KBM-7 (cell line): ENCODE measurements around the gene ICA1.

ENCODE experiments used
- DNase-seq: peaks from one replicate; pipeline ENCODE4 v3.0.0-alpha.2; 2015
- in situ Hi-C: fragments of 300-500 bp; cut with MboI; formaldehyde crosslinking; loops from 2 replicates; pipeline ENCODE4 v1.14.3; 2020; ENCODE audit warnings: low sequenced_read_pairs, low pct_unique_long_range_greater_than_20kb, mixed read lengths

Gene ICA1

GRCh38 chr7:8178353-8178752, 83.6 kb downstream of the ICA1 start:
- DNase-seq = no peak
- in situ Hi-C loops = no loop called here

- peak; percentile 59 for DNase-seq
- in situ Hi-C loops = no loop called here
These were observed 84.6 kb downstream of the ICA1 start for GRCh38 chr7:8177109-8177933.

GRCh38 chr7:8176370-8177081, 85.4 kb downstream of the ICA1 start:
- in situ Hi-C loops = no loop called here
- peak; percentile 88 for DNase-seq

GRCh38 chr7:8175929-8176369, 86.0 kb downstream of the ICA1 start:
- in situ Hi-C loops = no loop called here
- DNase-seq = no peak

- in situ Hi-C loops = no loop called here
- DNase-seq = no peak
These were observed 89.3 kb downstream of the ICA1 start for GRCh38 chr7:8172372-8173354.

- in situ Hi-C loops = no loop called here
These were observed 92.8 kb downstream of the ICA1 start for GRCh38 chr7:8169171-8169570.

GRCh38 chr7:8168336-8168735, 93.6 kb downstream of the ICA1 start:
- in situ Hi-C loops = no loop called here
- no peak for DNase-seq

More at GRCh38 chr7:8169171-8169570, 92.8 kb downstream of the ICA1 start:
- no peak for DNase-seq

- DNase-seq = no peak
- in situ Hi-C loops = no loop called here
These were observed 96.8 kb downstream of the ICA1 start for GRCh38 chr7:8165150-8165549.

GRCh38 chr7:8162181-8162580, 99.8 kb downstream of the ICA1 start:
- in situ Hi-C loops = no loop called here
- DNase-seq = no peak

- DNase-seq = no peak
- in situ Hi-C loops = no loop called here
These were observed 100.6 kb downstream of the ICA1 start for GRCh38 chr7:8161364-8161828.

- no peak for DNase-seq
- in situ Hi-C loops = no loop called here
These were observed 101.1 kb downstream of the ICA1 start for GRCh38 chr7:8160779-8161345.

- DNase-seq = no peak
- in situ Hi-C loops = no loop called here
These were observed 101.7 kb downstream of the ICA1 start for GRCh38 chr7:8160250-8160649.

- in situ Hi-C loops = no loop called here
- DNase-seq = no peak
These were observed 102.4 kb downstream of the ICA1 start for GRCh38 chr7:8159595-8159994.

- in situ Hi-C loops = no loop called here
- no peak for DNase-seq
These were observed 104.7 kb downstream of the ICA1 start for GRCh38 chr7:8157296-8157695.

- in situ Hi-C loops = no loop called here
- DNase-seq = no peak
These were observed 106.1 kb downstream of the ICA1 start for GRCh38 chr7:8155836-8156235.

GRCh38 chr7:8154272-8154671, 107.7 kb downstream of the ICA1 start:
- in situ Hi-C loops = no loop called here
- DNase-seq = no peak

- no peak for DNase-seq
- in situ Hi-C loops = no loop called here
These were observed 109.3 kb downstream of the ICA1 start for GRCh38 chr7:8152489-8153192.

GRCh38 chr7:8151161-8151725, 110.7 kb downstream of the ICA1 start:
- in situ Hi-C loops = no loop called here
- DNase-seq = no peak
